GM18907 (cell line): ENCODE data around the gene FNDC10.

ENCODE experiments used
- ATAC-seq: cut with Tn5 transposase; IDR thresholded peaks from one replicate; pipeline ENCODE4 v1.9.1; 2021; ENCODE audit warnings: mild to moderate bottlenecking, moderate library complexity; ENCODE audit not compliant: unreplicated experiment

FNDC10 gene

GRCh38 chr1:1616045-1616790, 16.3 kb upstream of the FNDC10 start:
- ATAC-seq, result peak; percentile 24

- ATAC-seq, result peak; percentile 81
These were observed 15.5 kb upstream of the FNDC10 start, which contains the start of gene MIB2 for GRCh38 chr1:1615256-1616044. MIB2 (plus strand) TSS chr1:1615500; CDS start chr1:1623453, 7,953 bp downstream.

- ATAC-seq, result no peak
These were observed 15.0 kb upstream of the FNDC10 start for GRCh38 chr1:1614954-1615255.

GRCh38 chr1:1614204-1614953, 14.4 kb upstream of the FNDC10 start:
- ATAC-seq, result no peak

GRCh38 chr1:1613509-1614082, 13.7 kb upstream of the FNDC10 start:
- ATAC-seq, result no peak

- ATAC-seq, result no peak
These were observed 12.1 kb upstream of the FNDC10 start for GRCh38 chr1:1612104-1612400.

GRCh38 chr1:1610796-1611195, 10.9 kb upstream of the FNDC10 start:
- ATAC-seq, result no peak

GRCh38 chr1:1609822-1610485, 10.0 kb upstream of the FNDC10 start:
- no peak for ATAC-seq

GRCh38 chr1:1606232-1606631, 6.3 kb upstream of the FNDC10 start:
- ATAC-seq, result no peak

GRCh38 chr1:1605724-1606123, 5.8 kb upstream of the FNDC10 start:
- no peak for ATAC-seq

- no peak for ATAC-seq
These were observed 5.2 kb upstream of the FNDC10 start for GRCh38 chr1:1605034-1605591.

- ATAC-seq, result no peak
These were observed 4.6 kb upstream of the FNDC10 start for GRCh38 chr1:1604374-1605033.

- ATAC-seq, result no peak
These were observed 3.9 kb upstream of the FNDC10 start for GRCh38 chr1:1603671-1604373.

GRCh38 chr1:1602968-1603506, 3.1 kb upstream of the FNDC10 start:
- no peak for ATAC-seq

- no peak for ATAC-seq
These were observed 2.5 kb upstream of the FNDC10 start for GRCh38 chr1:1602304-1602967.

GRCh38 chr1:1601564-1602303, 1.8 kb upstream of the FNDC10 start:
- ATAC-seq, result no peak

- no peak for ATAC-seq
These were observed 1.1 kb upstream of the FNDC10 start for GRCh38 chr1:1600861-1601563.
